Measurements from ENCODE around the gene CERT1.

GRCh38 chr5:75356719-75357118 is 154.7 kb downstream of the CERT1 start:
- TF ChIP-seq POLR2A (IDR thresholded peaks at IDR 0.05) (no peak), CTCF (IDR thresholded peaks at IDR 0.05) (no peak)
